Measurements from ENCODE around the gene FOXL2.

DNA sequence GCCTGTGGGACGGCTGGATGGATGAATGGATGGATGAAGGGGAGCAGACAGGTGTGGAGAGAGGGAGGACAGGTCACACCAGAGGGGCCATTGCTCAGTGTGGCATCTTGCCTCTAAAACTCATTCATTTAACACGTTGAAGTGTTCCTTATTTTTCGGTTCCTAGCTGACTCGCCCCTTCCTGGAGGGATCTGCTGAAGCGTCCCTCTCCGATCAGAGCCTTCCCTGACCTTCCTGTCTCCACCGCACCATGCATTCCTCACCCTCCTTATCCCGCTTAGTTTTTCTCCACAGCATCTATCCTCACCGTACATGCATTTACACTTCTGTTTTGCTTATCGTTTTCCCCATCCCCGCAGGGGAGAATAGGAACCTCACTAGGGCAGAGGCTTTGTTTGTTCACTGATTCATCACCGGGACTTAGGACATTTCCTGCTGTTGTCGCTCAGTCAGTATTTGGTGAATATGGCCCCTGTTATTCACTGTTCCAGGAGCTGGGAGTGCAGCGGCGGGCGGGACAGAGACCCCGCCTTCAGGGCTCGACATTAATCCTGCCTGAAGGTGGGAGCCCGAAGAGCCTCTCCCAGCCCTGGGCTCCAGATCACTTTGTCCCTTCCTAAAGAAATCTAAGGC is 32.0 kb downstream of the FOXL2 start:
- TF ChIP-seq, protein P1, sequence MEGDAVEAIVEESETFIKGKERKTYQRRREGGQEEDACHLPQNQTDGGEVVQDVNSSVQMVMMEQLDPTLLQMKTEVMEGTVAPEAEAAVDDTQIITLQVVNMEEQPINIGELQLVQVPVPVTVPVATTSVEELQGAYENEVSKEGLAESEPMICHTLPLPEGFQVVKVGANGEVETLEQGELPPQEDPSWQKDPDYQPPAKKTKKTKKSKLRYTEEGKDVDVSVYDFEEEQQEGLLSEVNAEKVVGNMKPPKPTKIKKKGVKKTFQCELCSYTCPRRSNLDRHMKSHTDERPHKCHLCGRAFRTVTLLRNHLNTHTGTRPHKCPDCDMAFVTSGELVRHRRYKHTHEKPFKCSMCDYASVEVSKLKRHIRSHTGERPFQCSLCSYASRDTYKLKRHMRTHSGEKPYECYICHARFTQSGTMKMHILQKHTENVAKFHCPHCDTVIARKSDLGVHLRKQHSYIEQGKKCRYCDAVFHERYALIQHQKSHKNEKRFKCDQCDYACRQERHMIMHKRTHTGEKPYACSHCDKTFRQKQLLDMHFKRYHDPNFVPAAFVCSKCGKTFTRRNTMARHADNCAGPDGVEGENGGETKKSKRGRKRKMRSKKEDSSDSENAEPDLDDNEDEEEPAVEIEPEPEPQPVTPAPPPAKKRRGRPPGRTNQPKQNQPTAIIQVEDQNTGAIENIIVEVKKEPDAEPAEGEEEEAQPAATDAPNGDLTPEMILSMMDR (IDR thresholded peaks at IDR 0.05; ENCODE audit: low read length), result no peak
- TF ChIP-seq EZH2 (IDR thresholded peaks at IDR 0.05; ENCODE audit: borderline replicate concordance, low read length), result no peak
